Putamen (tissue), 1 donor: ENCODE results near the gene KDM4C.
"Not testable (repeated sequence)": the region's sequence is repeated elsewhere in the genome, so short reads cannot be mapped to it uniquely, and the experiment has no call there.

Experiments
- DNase-seq: peaks from one replicate; pipeline ENCODE4 v3.0.0-alpha.2; 2016; ENCODE audit warnings: low spot score

The KDM4C gene

GRCh38 chr9:6764523-6764922, 6.8 kb downstream of the KDM4C start:
- peak; percentile 47 for DNase-seq

GRCh38 chr9:6764950-6765349, 7.2 kb downstream of the KDM4C start:
- DNase-seq, result no peak

GRCh38 chr9:6765396-6765795, 7.6 kb downstream of the KDM4C start:
- no peak for DNase-seq

GRCh38 chr9:6766606-6767005, 8.8 kb downstream of the KDM4C start:
- DNase-seq, result no peak

GRCh38 chr9:6768587-6768986, 10.8 kb downstream of the KDM4C start:
- not testable (repeated sequence) for DNase-seq

- no peak for DNase-seq
These were observed 13.9 kb downstream of the KDM4C start for GRCh38 chr9:6771722-6772121.

GRCh38 chr9:6777213-6777902, 19.6 kb downstream of the KDM4C start:
- no peak for DNase-seq

- no peak for DNase-seq
These were observed 21.9 kb downstream of the KDM4C start for GRCh38 chr9:6779417-6780241.

GRCh38 chr9:6780690-6781089, 22.9 kb downstream of the KDM4C start:
- DNase-seq, result no peak

GRCh38 chr9:6781476-6781875, 23.7 kb downstream of the KDM4C start:
- peak; percentile 82 for DNase-seq

GRCh38 chr9:6782345-6782744, 24.6 kb downstream of the KDM4C start:
- no peak for DNase-seq

GRCh38 chr9:6782981-6783380, 25.2 kb downstream of the KDM4C start:
- DNase-seq, result no peak

GRCh38 chr9:6783753-6784152, 26.0 kb downstream of the KDM4C start:
- no peak for DNase-seq

GRCh38 chr9:6785682-6786081, 27.9 kb downstream of the KDM4C start:
- DNase-seq, result no peak

GRCh38 chr9:6787793-6788161, 30.0 kb downstream of the KDM4C start:
- DNase-seq, result no peak

- no peak for DNase-seq
These were observed 30.6 kb downstream of the KDM4C start for GRCh38 chr9:6788162-6789016.

GRCh38 chr9:6789017-6789338, 31.2 kb downstream of the KDM4C start:
- not testable (repeated sequence) for DNase-seq

- DNase-seq, result no peak
These were observed 33.1 kb downstream of the KDM4C start for GRCh38 chr9:6790866-6791265.

- no peak for DNase-seq
These were observed 35.4 kb downstream of the KDM4C start for GRCh38 chr9:6793203-6793602.

GRCh38 chr9:6794936-6795335, 37.2 kb downstream of the KDM4C start:
- no peak for DNase-seq

- no peak for DNase-seq
These were observed 45.2 kb downstream of the KDM4C start for GRCh38 chr9:6802926-6803325.

- DNase-seq, result peak; percentile 39
These were observed 47.8 kb downstream of the KDM4C start for GRCh38 chr9:6805532-6805931.

GRCh38 chr9:6806318-6806717, 48.5 kb downstream of the KDM4C start:
- DNase-seq, result not testable (repeated sequence)
